ENCODE measurements around the gene BAIAP2.

- TF ChIP-seq, protein P1, sequence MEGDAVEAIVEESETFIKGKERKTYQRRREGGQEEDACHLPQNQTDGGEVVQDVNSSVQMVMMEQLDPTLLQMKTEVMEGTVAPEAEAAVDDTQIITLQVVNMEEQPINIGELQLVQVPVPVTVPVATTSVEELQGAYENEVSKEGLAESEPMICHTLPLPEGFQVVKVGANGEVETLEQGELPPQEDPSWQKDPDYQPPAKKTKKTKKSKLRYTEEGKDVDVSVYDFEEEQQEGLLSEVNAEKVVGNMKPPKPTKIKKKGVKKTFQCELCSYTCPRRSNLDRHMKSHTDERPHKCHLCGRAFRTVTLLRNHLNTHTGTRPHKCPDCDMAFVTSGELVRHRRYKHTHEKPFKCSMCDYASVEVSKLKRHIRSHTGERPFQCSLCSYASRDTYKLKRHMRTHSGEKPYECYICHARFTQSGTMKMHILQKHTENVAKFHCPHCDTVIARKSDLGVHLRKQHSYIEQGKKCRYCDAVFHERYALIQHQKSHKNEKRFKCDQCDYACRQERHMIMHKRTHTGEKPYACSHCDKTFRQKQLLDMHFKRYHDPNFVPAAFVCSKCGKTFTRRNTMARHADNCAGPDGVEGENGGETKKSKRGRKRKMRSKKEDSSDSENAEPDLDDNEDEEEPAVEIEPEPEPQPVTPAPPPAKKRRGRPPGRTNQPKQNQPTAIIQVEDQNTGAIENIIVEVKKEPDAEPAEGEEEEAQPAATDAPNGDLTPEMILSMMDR (IDR thresholded peaks at IDR 0.05), result no peak
- TF ChIP-seq EP300 (IDR thresholded peaks at IDR 0.05), result no peak
These were observed 5.9 kb downstream of the BAIAP2 start for GRCh38 chr17:81040791-81041337.
